CD4-positive, alpha-beta memory T cell (primary cell): ENCODE results near the gene OR2V2. TPM values are rescaled to one million over a fixed set of nuclear protein-coding genes. Genes with fewer than 3 reads are reported as not detected.

Experiments used
- CTCF ChIA-PET: fragments of 350-600 bp; sonication (Branson Sonifier 250); formaldehyde crosslinking; loops from one replicate; lab custom pipeline; 2021; ENCODE audit warnings: inconsistent platforms; ENCODE audit not compliant: partially characterized antibody; lab: Charles Lee
- POLR2A ChIA-PET: fragments of 350-600 bp; sonication (Branson Sonifier 250); formaldehyde crosslinking; loops from one replicate; lab custom pipeline; 2021; ENCODE audit not compliant: partially characterized antibody; lab: Charles Lee
- DNase-seq, 5 donors: peaks; one replicate each; pipeline versions ENCODE4 v3.0.0 to v3.0.0-alpha.2; 2020 to 2022; ENCODE audit warnings: mixed read lengths in 1 of 5
- H3K27ac ChIP-seq: one replicate; pipeline ENCODE4 v1.7.0; 2013; ENCODE audit warnings: low read depth, low read length
- H3K27me3 ChIP-seq: 2 replicates; pipeline ENCODE4 v1.7.0; 2013; ENCODE audit warnings: mild to moderate bottlenecking, low read length, moderate library complexity; ENCODE audit not compliant: insufficient read depth
- H3K36me3 ChIP-seq: 2 replicates; pipeline ENCODE4 v1.7.0; 2013; ENCODE audit warnings: mild to moderate bottlenecking, low read length, moderate library complexity; ENCODE audit not compliant: insufficient read depth
- H3K4me1 ChIP-seq: 2 replicates; pipeline ENCODE4 v1.7.0; 2013; ENCODE audit warnings: mild to moderate bottlenecking, low read length, moderate library complexity; ENCODE audit not compliant: insufficient read depth
- H3K4me3 ChIP-seq, 2 donors: one replicate each; pipeline ENCODE4 v1.7.0; 2013; ENCODE audit warnings: low read length in 2 of 2, mild to moderate bottlenecking in 1 of 2
- H3K9me3 ChIP-seq, 2 donors: one replicate each; pipeline ENCODE4 v1.7.0; 2013; ENCODE audit warnings: low read length in 2 of 2, control low read depth in 1 of 2; ENCODE audit not compliant: control insufficient read depth in 1 of 2
- H3K27ac Mint-ChIP-seq, 7 donors: one replicate each; pipeline ENCODE4 v1.8.0; 2020 to 2021; ENCODE audit warnings: mixed read lengths in 7 of 7, mild to moderate bottlenecking in 6 of 7, inconsistent platforms in 3 of 7, moderate library complexity in 3 of 7
- H3K27me3 Mint-ChIP-seq, 2 donors: one replicate each; pipeline ENCODE4 v1.8.0; 2020 to 2021; ENCODE audit warnings: mixed read lengths in 2 of 2
- H3K36me3 Mint-ChIP-seq, 2 donors: one replicate each; pipeline ENCODE4 v1.8.0; 2020 to 2021; ENCODE audit warnings: mixed read lengths in 2 of 2, inconsistent platforms in 1 of 2, mild to moderate bottlenecking in 1 of 2
- H3K4me1 Mint-ChIP-seq, 4 donors: one replicate each; pipeline ENCODE4 v1.8.0; 2020 to 2021; ENCODE audit warnings: mixed read lengths in 4 of 4, mild to moderate bottlenecking in 1 of 4
- H3K4me3 Mint-ChIP-seq, 8 donors: one replicate each; pipeline ENCODE4 v1.8.0; 2020 to 2021; ENCODE audit warnings: mixed read lengths in 8 of 8, mild to moderate bottlenecking in 7 of 8, moderate library complexity in 6 of 8, inconsistent platforms in 3 of 8
- H3K9me3 Mint-ChIP-seq, 8 donors: one replicate each; pipeline ENCODE4 v1.8.0; 2020 to 2021; ENCODE audit warnings: mixed read lengths in 8 of 8, mild to moderate bottlenecking in 5 of 8, inconsistent platforms in 3 of 8, moderate library complexity in 1 of 8
- intact Hi-C: fragments of 100-400 bp; cut with micrococcal nuclease; formaldehyde crosslinking; loops from one replicate; pipeline ENCODE4 v1.15.1; 2023
- polyA plus RNA-seq, 2 donors: library from polyadenylated mRNA; unstranded; fragments of 300-500 nt; fragmentation: Illumina TruSeq; gene quantifications; one replicate each; pipeline ENCODE4 v1.2.3, GENCODE V29; 2021
- total RNA-seq, 2 experiments: library from RNA; stranded (reverse); gene quantifications; one replicate each; pipeline ENCODE4 v1.2.3, GENCODE V29; 2021

Gene OR2V2
- total and polyA plus RNA-seq, 4 experiments from 2014 or later = not detected

DNA sequence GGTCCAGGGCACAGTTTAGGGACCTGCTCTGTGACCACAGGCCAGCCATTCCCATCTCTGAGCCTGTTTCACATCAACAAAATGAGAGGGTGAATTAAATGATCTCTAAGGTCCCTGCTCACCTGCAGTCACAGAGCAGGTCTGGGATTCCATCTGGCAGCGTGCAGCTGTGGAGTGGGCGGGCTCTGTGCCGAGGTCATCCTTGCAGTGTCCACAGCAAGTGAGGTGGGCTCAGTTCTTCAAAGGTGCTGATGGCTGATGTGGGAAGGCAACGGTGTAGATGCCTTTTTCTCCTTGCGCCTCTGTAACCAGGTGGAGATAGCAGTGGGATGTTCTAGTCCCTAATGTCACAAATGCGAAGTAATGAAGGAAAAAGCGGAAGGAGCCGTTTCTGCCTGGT, 28.3 kb upstream of the OR2V2 start:
- Mint-ChIP-seq H3K36me3 (no peaks in the 10 kb centered on the region), H3K4me3 (no peak overlapping the region), H3K9me3 (peaks cover 0 to 15% (median 4%) of the 10 kb centered on the region in 8 donors), H3K27ac (no peak overlapping the region), H3K27me3 (peaks cover 60 to 65% of the 10 kb centered on the region in 2 donors), H3K4me1 (peaks cover 0 to 12% (median 2%) of the 10 kb centered on the region in 4 donors)
- ChIA-PET CTCF (no interaction called here), POLR2A (no interaction called here)
- Histone ChIP-seq H3K9me3 (no peaks in the 10 kb centered on the region), H3K36me3 (no peaks in the 10 kb centered on the region), H3K4me1 (peaks cover 2% of the 10 kb centered on the region), H3K27ac (no peak overlapping the region), H3K4me3 (no peak overlapping the region), H3K27me3 (peaks cover 14% of the 10 kb centered on the region)
- intact Hi-C loops = no loop called here
- DNase-seq = no peak

DNA sequence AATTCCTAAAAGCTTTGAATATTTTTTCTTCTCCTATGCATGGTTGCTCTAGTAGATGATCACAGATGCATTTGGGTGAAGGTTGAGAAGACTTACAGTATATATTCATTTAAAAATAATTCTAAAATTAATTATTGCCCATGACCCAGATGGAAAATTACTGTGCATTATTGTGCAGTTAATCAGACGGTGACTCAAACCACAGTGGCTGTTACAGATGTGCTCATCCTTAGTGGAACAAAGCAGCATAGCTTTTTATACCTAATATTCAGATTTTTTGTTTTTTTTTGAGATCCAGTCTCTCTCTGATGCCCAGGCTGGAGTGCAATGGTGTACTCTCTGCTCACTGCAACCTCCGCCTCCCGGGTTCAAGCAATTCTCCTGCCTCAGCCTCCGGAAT, 27.1 kb upstream of the OR2V2 start:
- no peak overlapping the region for H3K27ac Mint-ChIP-seq
- H3K27me3 Mint-ChIP-seq = peaks cover 57 to 62% of the 10 kb centered on the region in 2 donors

GRCh38 chr5:181120761-181121160, 26.6 kb upstream of the OR2V2 start:
- no peaks in the 10 kb centered on the region for H3K36me3 ChIP-seq
- CTCF ChIA-PET = no interaction called here
- H3K27ac ChIP-seq = no peak overlapping the region
- no peak overlapping the region for H3K27ac Mint-ChIP-seq
- POLR2A ChIA-PET = no interaction called here
- no peaks in the 10 kb centered on the region for H3K9me3 ChIP-seq
- intact Hi-C loops = no loop called here
- H3K27me3 Mint-ChIP-seq = peaks cover 53 to 58% of the 10 kb centered on the region in 2 donors
- no peak overlapping the region for H3K4me3 ChIP-seq
- H3K4me1 ChIP-seq = no peaks in the 10 kb centered on the region
- no peaks in the 10 kb centered on the region for H3K36me3 Mint-ChIP-seq
- DNase-seq = no peak
- peaks cover 5% of the 10 kb centered on the region for H3K27me3 ChIP-seq
- peaks cover 0 to 1% (median 0%) of the 10 kb centered on the region in 8 donors for H3K9me3 Mint-ChIP-seq
- H3K4me1 Mint-ChIP-seq = no peaks in the 10 kb centered on the region
- H3K4me3 Mint-ChIP-seq = no peak overlapping the region

More for the DNA sequence above, 27.1 kb upstream of the OR2V2 start:
- H3K27me3 ChIP-seq = peaks cover 8% of the 10 kb centered on the region
- DNase-seq = no peak
- CTCF ChIA-PET = no interaction called here
- H3K9me3 ChIP-seq = no peaks in the 10 kb centered on the region
- H3K4me1 ChIP-seq = peaks cover 1% of the 10 kb centered on the region
- no peaks in the 10 kb centered on the region for H3K36me3 ChIP-seq
- Mint-ChIP-seq H3K36me3 (no peaks in the 10 kb centered on the region), H3K4me1 (peaks cover 0 to 3% (median 2%) of the 10 kb centered on the region in 4 donors), H3K9me3 (peaks cover 0 to 5% (median 0%) of the 10 kb centered on the region in 8 donors), H3K4me3 (no peak overlapping the region)
- H3K27ac ChIP-seq = no peak overlapping the region
- POLR2A ChIA-PET = no interaction called here
- intact Hi-C loops = no loop called here
- no peak overlapping the region for H3K4me3 ChIP-seq

DNA sequence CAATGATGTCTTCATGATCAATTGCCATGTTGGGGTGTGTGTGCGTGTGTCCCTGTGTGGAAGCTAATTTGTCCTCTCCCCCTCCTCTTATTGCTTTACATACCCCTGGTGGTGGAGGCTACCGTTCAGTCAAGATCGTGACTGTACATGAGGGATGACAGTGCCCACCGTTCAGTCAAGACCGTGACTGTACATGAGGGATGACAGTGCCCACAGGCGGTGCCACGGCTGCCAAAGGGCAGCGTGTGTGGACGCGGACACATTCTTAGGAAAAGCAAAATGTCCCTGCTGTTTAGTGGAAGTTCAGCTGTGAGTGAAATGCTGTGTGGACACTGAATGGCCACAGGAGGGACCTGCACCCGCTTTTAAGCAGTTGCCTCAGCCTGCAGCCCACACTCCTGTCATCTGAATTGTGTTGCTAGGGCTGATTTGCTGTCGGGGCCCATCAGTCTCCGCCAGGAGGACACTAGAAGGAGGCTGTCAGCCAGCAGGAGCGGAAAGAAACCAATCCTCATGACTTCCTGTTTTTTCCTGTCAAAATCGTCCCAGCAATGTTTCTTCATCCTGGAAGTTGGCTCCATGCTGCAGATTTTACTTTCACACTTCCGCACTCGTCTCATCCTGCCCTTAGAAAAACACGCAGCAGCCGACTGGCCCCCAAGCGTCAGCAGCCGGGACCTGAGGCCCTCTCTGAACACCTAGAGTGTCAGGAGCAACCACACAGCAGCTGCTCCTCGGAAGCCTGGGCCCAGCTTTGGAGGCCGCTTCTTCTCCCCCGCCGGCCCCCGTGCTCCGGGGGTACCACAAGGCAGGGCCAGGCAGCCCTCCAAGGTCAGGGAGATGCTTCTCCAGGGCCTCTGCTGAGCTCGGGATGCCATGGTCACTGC, 25.5 kb upstream of the OR2V2 start:
- no peak overlapping the region for H3K27ac ChIP-seq
- H3K4me3 ChIP-seq = no peak overlapping the region
- peaks cover 0 to 1% (median 0%) of the 10 kb centered on the region in 8 donors for H3K9me3 Mint-ChIP-seq
- no peaks in the 10 kb centered on the region for H3K36me3 Mint-ChIP-seq
- H3K27me3 Mint-ChIP-seq = peaks cover 49 to 51% of the 10 kb centered on the region in 2 donors
- H3K27ac Mint-ChIP-seq = no peak overlapping the region
- H3K9me3 ChIP-seq = no peaks in the 10 kb centered on the region
- H3K4me1 ChIP-seq = no peaks in the 10 kb centered on the region
- intact Hi-C loops = no loop called here
- ChIA-PET CTCF (no interaction called here), POLR2A (no interaction called here)
- H3K4me3 Mint-ChIP-seq = no peak overlapping the region
- no peaks in the 10 kb centered on the region for H3K36me3 ChIP-seq
- H3K4me1 Mint-ChIP-seq = no peaks in the 10 kb centered on the region
- no peak for DNase-seq
- no peaks in the 10 kb centered on the region for H3K27me3 ChIP-seq

DNA sequence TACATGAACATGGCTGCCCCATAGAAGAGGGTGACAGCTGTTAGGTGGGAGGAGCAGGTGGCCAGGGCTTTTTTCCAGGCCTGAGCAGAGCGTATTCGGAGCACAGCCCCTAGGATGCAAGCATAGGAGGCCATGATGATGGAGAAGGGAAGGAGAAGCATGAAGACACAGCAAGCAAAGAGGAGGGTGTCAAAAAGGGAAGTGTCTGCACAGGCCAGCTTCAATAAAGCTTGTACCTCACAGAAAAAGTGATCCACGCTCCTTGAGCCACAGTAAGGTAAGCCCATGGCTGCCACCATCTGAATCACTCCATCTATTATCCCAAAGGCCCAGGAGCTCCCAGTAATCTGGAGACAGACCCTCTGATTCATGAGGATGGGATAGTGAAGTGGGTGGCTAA, 22.9 kb upstream of the OR2V2 start:
- ChIA-PET CTCF (no interaction called here), POLR2A (no interaction called here)
- H3K4me3 Mint-ChIP-seq = no peak overlapping the region
- H3K4me3 ChIP-seq = no peak overlapping the region
- H3K9me3 ChIP-seq = no peaks in the 10 kb centered on the region
- no peaks in the 10 kb centered on the region for H3K36me3 Mint-ChIP-seq
- intact Hi-C loops = no loop called here
- no peaks in the 10 kb centered on the region for H3K27me3 ChIP-seq
- no peaks in the 10 kb centered on the region for H3K4me1 ChIP-seq
- no peaks in the 10 kb centered on the region for H3K36me3 ChIP-seq
- DNase-seq = no peak
- peaks cover 45 to 55% of the 10 kb centered on the region in 2 donors for H3K27me3 Mint-ChIP-seq
- H3K27ac Mint-ChIP-seq = no peak overlapping the region
- no peaks in the 10 kb centered on the region for H3K4me1 Mint-ChIP-seq
- H3K9me3 Mint-ChIP-seq = peaks cover 0 to 1% (median 0%) of the 10 kb centered on the region in 8 donors
- H3K27ac ChIP-seq = no peak overlapping the region

GRCh38 chr5:181126841-181127240, 20.5 kb upstream of the OR2V2 start:
- H3K4me1 ChIP-seq = no peaks in the 10 kb centered on the region

GRCh38 chr5:181127456-181127855, 19.9 kb upstream of the OR2V2 start:
- ChIA-PET CTCF (no interaction called here), POLR2A (no interaction called here)
- Mint-ChIP-seq H3K4me1 (no peaks in the 10 kb centered on the region), H3K27ac (no peak overlapping the region), H3K36me3 (no peaks in the 10 kb centered on the region), H3K4me3 (no peak overlapping the region), H3K9me3 (peaks cover 0 to 1% (median 0%) of the 10 kb centered on the region in 8 donors), H3K27me3 (peaks cover 44 to 56% of the 10 kb centered on the region in 2 donors)
- Histone ChIP-seq H3K36me3 (no peaks in the 10 kb centered on the region), H3K4me1 (no peaks in the 10 kb centered on the region), H3K27me3 (no peaks in the 10 kb centered on the region), H3K27ac (no peak overlapping the region), H3K9me3 (no peaks in the 10 kb centered on the region), H3K4me3 (no peak overlapping the region)
- no peak for DNase-seq
- intact Hi-C loops = no loop called here

More at GRCh38 chr5:181126841-181127240, 20.5 kb upstream of the OR2V2 start:
- DNase-seq = no peak
- Histone ChIP-seq H3K4me3 (no peak overlapping the region), H3K27me3 (no peaks in the 10 kb centered on the region), H3K36me3 (no peaks in the 10 kb centered on the region), H3K27ac (no peak overlapping the region), H3K9me3 (no peaks in the 10 kb centered on the region)
- ChIA-PET POLR2A (no interaction called here), CTCF (no interaction called here)
- H3K4me1 Mint-ChIP-seq = no peaks in the 10 kb centered on the region
- intact Hi-C loops = no loop called here
- H3K4me3 Mint-ChIP-seq = no peak overlapping the region
- peaks cover 0 to 1% (median 0%) of the 10 kb centered on the region in 8 donors for H3K9me3 Mint-ChIP-seq
- no peaks in the 10 kb centered on the region for H3K36me3 Mint-ChIP-seq
- no peak overlapping the region for H3K27ac Mint-ChIP-seq
- peaks cover 44 to 54% of the 10 kb centered on the region in 2 donors for H3K27me3 Mint-ChIP-seq
